Measurements from ENCODE around the gene GPR61.

Gene GPR61

GRCh38 chr1:109539676-109540075 is at the start of gene GPR61:
TSS of gene GPR61 (plus strand) at chr1:109539872. CDS start at chr1:109543023, 3,151 bp downstream.
- DNase-seq: no peak

GRCh38 chr1:109490029-109490933 is 49.4 kb upstream of the GPR61 start:
- DNase-seq: peak; percentile 79

GRCh38 chr1:109490934-109491302 is 48.8 kb upstream of the GPR61 start:
- DNase-seq: no peak

GRCh38 chr1:109491372-109491771 is 48.3 kb upstream of the GPR61 start:
- DNase-seq: no peak

- no peak for DNase-seq
Observed at GRCh38 chr1:109492779-109493178, 46.9 kb upstream of the GPR61 start.

GRCh38 chr1:109493227-109493626 is 46.4 kb upstream of the GPR61 start:
- DNase-seq: no peak

- DNase-seq: peak; percentile 94
Observed at GRCh38 chr1:109493805-109494539, 45.7 kb upstream of the GPR61 start, which contains the start of gene CYB561D1. TSS of gene CYB561D1 (plus strand) at chr1:109494094. CDS start at chr1:109494140, 46 bp downstream.

GRCh38 chr1:109495738-109496137 is 43.9 kb upstream of the GPR61 start:
- no peak for DNase-seq

GRCh38 chr1:109497449-109498160 is 42.1 kb upstream of the GPR61 start:
- no peak for DNase-seq

- no peak for DNase-seq
Observed at GRCh38 chr1:109498161-109498801, 41.4 kb upstream of the GPR61 start.

GRCh38 chr1:109499081-109499480 is 40.6 kb upstream of the GPR61 start:
- no peak for DNase-seq

- peak; percentile 44 for DNase-seq
Observed at GRCh38 chr1:109499661-109500536, 39.8 kb upstream of the GPR61 start.

- no peak for DNase-seq
Observed at GRCh38 chr1:109500941-109501381, 38.7 kb upstream of the GPR61 start.

GRCh38 chr1:109501644-109502363 is 37.9 kb upstream of the GPR61 start:
- peak; percentile 63 for DNase-seq

- DNase-seq: no peak
Observed at GRCh38 chr1:109502364-109502851, 37.3 kb upstream of the GPR61 start.

- no peak for DNase-seq
Observed at GRCh38 chr1:109503935-109504334, 35.7 kb upstream of the GPR61 start.

GRCh38 chr1:109504974-109505373 is 34.7 kb upstream of the GPR61 start:
- DNase-seq: no peak

- no peak for DNase-seq
Observed at GRCh38 chr1:109508001-109508872, 31.4 kb upstream of the GPR61 start.

GRCh38 chr1:109508873-109509175 is 30.8 kb upstream of the GPR61 start:
- no peak for DNase-seq

All from suppressor macrophage treated with lipopolysaccharide for 4 hours (primary cell).